HepG2 (cell line): ENCODE measurements around the gene MARCHF5. TPM values are rescaled to one million over a fixed set of nuclear protein-coding genes. Genes with fewer than 3 reads are reported as not detected.

Experiments used
- CTCF ChIP-seq: sonication (generic); formaldehyde crosslinking; IDR thresholded peaks from 2 replicates; pipeline ENCODE4 v1.5.0; 2020; ENCODE audit warnings: mild to moderate bottlenecking, missing genetic modification reagents, moderate library complexity
- HNRNPL ChIP-seq: fragments of 200-400 bp; formaldehyde crosslinking; IDR thresholded peaks from 2 replicates; pipeline ENCODE4 v1.6.1; 2017; ENCODE audit warnings: mild to moderate bottlenecking, low read depth, low read length
- HOXA3 ChIP-seq: sonication (generic); formaldehyde crosslinking; IDR thresholded peaks from 2 replicates; pipeline ENCODE4 v1.5.0; 2020; ENCODE audit warnings: missing genetic modification reagents
- IRX3 ChIP-seq: sonication (generic); formaldehyde crosslinking; IDR thresholded peaks from 2 replicates; pipeline ENCODE4 v1.8.1; 2023; ENCODE audit warnings: mild to moderate bottlenecking, low read depth, missing genetic modification reagents, borderline replicate concordance
- MAFG ChIP-seq: sonication (generic); formaldehyde crosslinking; IDR thresholded peaks from 2 replicates; pipeline ENCODE4 v1.5.1; 2020; ENCODE audit warnings: mild to moderate bottlenecking, missing genetic modification reagents
- NCOA2 ChIP-seq: sonication (generic); formaldehyde crosslinking; IDR thresholded peaks from 2 replicates; pipeline ENCODE4 v1.8.0; 2022; ENCODE audit warnings: inconsistent platforms
- TFDP1 ChIP-seq: IDR thresholded peaks from 2 replicates; pipeline ENCODE4 v1.6.1; 2016; ENCODE audit warnings: missing compliant biosample characterization, missing genetic modification reagents, borderline replicate concordance
- ZNF24 ChIP-seq: fragments of 450-650 bp; IDR thresholded peaks from 2 replicates; pipeline ENCODE4 v1.6.1; 2017; ENCODE audit warnings: antibody characterized with exemption, mild to moderate bottlenecking
- ZNF318 ChIP-seq: sonication (generic); formaldehyde crosslinking; IDR thresholded peaks from 2 replicates; pipeline ENCODE4 v1.4.0; 2020; ENCODE audit warnings: mild to moderate bottlenecking, missing genetic modification reagents
- polyA plus RNA-seq, 8 experiments: library from polyadenylated mRNA; depleted of rRNA in 3 of 8; stranded (reverse) in 7 of 8; unstranded in 1 of 8; fragments of >200 nt; fragmentation: Illumina TruSeq in 4 of 8; extraction: Trizol in 4 of 8; gene quantifications; 2 replicates each; pipeline versions ENCODE4 v1.2.1 to v1.2.3, GENCODE V29; 2011 to 2016; ENCODE audit warnings: low read depth in 4 of 8, missing spikeins in 1 of 8, mixed read lengths in 1 of 8; ENCODE audit not compliant: insufficient read depth in 1 of 8
- total RNA-seq, 5 experiments: library from RNA; depleted of rRNA; stranded (reverse); fragments of >200 nt; fragmentation: Illumina TruSeq; extraction: Trizol; gene quantifications; 2 replicates each; pipeline ENCODE4 v1.2.3, GENCODE V29; 2016; ENCODE audit warnings: low read depth in 1 of 5

Gene MARCHF5
- total and polyA plus RNA-seq, 2 of the 13 experiments (the other 11 are each of a cell fraction or from before 2014, with no cell fraction given) = 19.4 to 21.0 TPM

GRCh38 chr10:92382631-92383030 lies 91.7 kb downstream of the MARCHF5 start (continued):
- no peak for TF ChIP-seq TFDP1 (CRISPR knock-in tag)
- no peak for TF ChIP-seq NCOA2 (CRISPR knock-in tag)
- TF ChIP-seq IRX3 = no peak
- no peak for TF ChIP-seq ZNF318 (CRISPR knock-in tag)
- TF ChIP-seq CTCF (CRISPR knock-in tag) = no peak
- TF ChIP-seq MAFG (CRISPR knock-in tag) = no peak
- TF ChIP-seq HNRNPL = no peak
- TF ChIP-seq ZNF24 = no peak
- TF ChIP-seq HOXA3 (CRISPR knock-in tag) = no peak
